Renal cortex interstitium (tissue), 11 donors: ENCODE measurements around the gene RNGTT. TPM values are rescaled to one million over a fixed set of nuclear protein-coding genes. Genes with fewer than 3 reads are reported as not detected.

ENCODE experiments used
- DNase-seq, 11 donors: peaks; one replicate each; pipeline ENCODE4 v3.0.0-alpha.2; 2013; ENCODE audit warnings: low read depth in 9 of 11, low spot score in 4 of 11; ENCODE audit errors: extremely low read depth in 1 of 11
- polyA plus RNA-seq, 3 donors: library from polyadenylated mRNA; unstranded; fragments of 120-200 nt; gene quantifications; one replicate each; pipeline ENCODE4 v1.2.1, GENCODE V29; 2013; ENCODE audit not compliant: insufficient read length in 3 of 3

RNGTT gene
- polyA plus RNA-seq, 3 donors = 14.5 to 18.0 (median 14.9) TPM

- no peak for DNase-seq
These were observed 400.8 kb downstream of the RNGTT start for GRCh38 chr6:88562353-88563276.

GRCh38 chr6:88561954-88562315 lies 401.5 kb downstream of the RNGTT start:
- no peak for DNase-seq

GRCh38 chr6:88561034-88561953 lies 402.1 kb downstream of the RNGTT start:
- DNase-seq = no peak

Other genes with a start within 250 kb of the RNGTT start
- 100 to 1,000 TPM; 109 to 139 (median 136) TPM for gene PNRC1, start 117.1 kb upstream of the RNGTT start, polyA plus RNA-seq
- 10 to 100 TPM; 14.0 to 17.4 (median 16.3) TPM for gene SRSF12, start 154.5 kb upstream of the RNGTT start, polyA plus RNA-seq
- gene PM20D2, start 182.4 kb upstream of the RNGTT start, polyA plus RNA-seq = 10 to 100 TPM; 30.9 to 36.3 (median 33.2) TPM